Fibroblast of villous mesenchyme (primary cell): ENCODE data around the gene FBXO46. TPM values are rescaled to one million over a fixed set of nuclear protein-coding genes. Genes with fewer than 3 reads are reported as not detected.

Source experiments
- DNase-seq: peaks from one replicate; pipeline ENCODE4 v3.0.0-alpha.2; 2010; ENCODE audit warnings: low read depth
- H3K4me3 ChIP-seq: 2 replicates; pipeline ENCODE4 v1.5.1; 2011; ENCODE audit warnings: low read depth, mild to moderate bottlenecking, low read length
- total RNA-seq: library from RNA; depleted of rRNA; stranded (reverse); fragments of >200 nt; gene quantifications from 2 replicates; pipeline ENCODE4 v1.2.3, GENCODE V29; 2012
- TF ChIP-seq, protein P1 (sequence below): IDR thresholded peaks from 2 replicates; pipeline ENCODE4 v1.5.1; 2012; ENCODE audit warnings: low read depth, mild to moderate bottlenecking, low read length; ENCODE audit not compliant: insufficient read depth

The FBXO46 gene
- total RNA-seq, 1 donor = 12.5 TPM

- no peak overlapping the region for H3K4me3 ChIP-seq
- DNase-seq = no peak
- TF ChIP-seq, protein P1, sequence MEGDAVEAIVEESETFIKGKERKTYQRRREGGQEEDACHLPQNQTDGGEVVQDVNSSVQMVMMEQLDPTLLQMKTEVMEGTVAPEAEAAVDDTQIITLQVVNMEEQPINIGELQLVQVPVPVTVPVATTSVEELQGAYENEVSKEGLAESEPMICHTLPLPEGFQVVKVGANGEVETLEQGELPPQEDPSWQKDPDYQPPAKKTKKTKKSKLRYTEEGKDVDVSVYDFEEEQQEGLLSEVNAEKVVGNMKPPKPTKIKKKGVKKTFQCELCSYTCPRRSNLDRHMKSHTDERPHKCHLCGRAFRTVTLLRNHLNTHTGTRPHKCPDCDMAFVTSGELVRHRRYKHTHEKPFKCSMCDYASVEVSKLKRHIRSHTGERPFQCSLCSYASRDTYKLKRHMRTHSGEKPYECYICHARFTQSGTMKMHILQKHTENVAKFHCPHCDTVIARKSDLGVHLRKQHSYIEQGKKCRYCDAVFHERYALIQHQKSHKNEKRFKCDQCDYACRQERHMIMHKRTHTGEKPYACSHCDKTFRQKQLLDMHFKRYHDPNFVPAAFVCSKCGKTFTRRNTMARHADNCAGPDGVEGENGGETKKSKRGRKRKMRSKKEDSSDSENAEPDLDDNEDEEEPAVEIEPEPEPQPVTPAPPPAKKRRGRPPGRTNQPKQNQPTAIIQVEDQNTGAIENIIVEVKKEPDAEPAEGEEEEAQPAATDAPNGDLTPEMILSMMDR = no peak
Measured at GRCh38 chr19:45774765-45775164, 44.1 kb upstream of the FBXO46 start.

- TF ChIP-seq, protein P1 = no peak
- no peak for DNase-seq
- H3K4me3 ChIP-seq = no peak overlapping the region
Measured at GRCh38 chr19:45773384-45773783, 42.7 kb upstream of the FBXO46 start.

- no peak overlapping the region for H3K4me3 ChIP-seq
- TF ChIP-seq, protein P1 = no peak
- DNase-seq = no peak
Measured at GRCh38 chr19:45772912-45773311, 42.2 kb upstream of the FBXO46 start.

- DNase-seq = no peak
- no peak overlapping the region for H3K4me3 ChIP-seq
- TF ChIP-seq, protein P1 = no peak
Measured at GRCh38 chr19:45772130-45772840, 41.6 kb upstream of the FBXO46 start.

DNA sequence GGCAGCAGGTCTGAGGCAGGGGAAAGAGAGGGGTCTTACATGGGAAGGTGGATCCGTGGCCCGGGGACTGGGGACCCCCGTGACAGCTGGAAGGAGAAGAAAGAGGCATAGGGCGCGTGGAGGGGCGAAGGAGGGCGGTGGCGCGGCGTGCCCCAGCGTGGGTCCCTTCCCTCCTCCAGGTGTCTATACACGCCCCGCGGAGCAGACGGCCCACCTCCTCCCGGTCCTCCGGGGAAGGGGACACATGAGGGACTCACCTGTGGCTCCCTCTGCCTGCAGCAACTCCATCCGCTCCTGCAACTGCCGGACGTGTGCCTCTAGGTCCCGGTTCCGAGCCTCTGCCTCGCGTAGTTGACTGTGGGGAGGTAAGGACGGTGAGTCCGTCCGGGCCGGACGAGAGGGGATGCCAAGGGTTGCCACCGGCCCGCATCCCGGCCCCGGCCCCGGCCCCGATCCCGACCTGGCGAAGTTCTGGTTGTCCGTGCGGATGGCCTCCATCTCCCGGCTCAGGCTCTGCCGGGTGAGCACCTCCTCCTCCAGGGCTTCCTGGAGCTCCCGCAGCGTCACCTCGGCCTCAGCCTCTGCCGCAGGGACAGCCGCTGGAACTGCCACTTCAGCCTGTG, 40.7 kb upstream of the FBXO46 start:
- DNase-seq = no peak
- no peak overlapping the region for H3K4me3 ChIP-seq
- TF ChIP-seq, protein P1 = no peak

- peak overlapping the region; percentile 73 for H3K4me3 ChIP-seq
- TF ChIP-seq, protein P1 = peak; percentile 85
- DNase-seq = peak; percentile 99
Measured at GRCh38 chr19:45770192-45771101, 39.8 kb upstream of the FBXO46 start.
